ENCODE results near the gene FDX2.

FDX2 gene

GRCh38 chr19:10299545-10300458, 16.0 kb downstream of the FDX2 start:
- H3K4me3 ChIP-seq (ENCODE audit: low read length), result no peak overlapping the region
- H3K36me3 ChIP-seq (ENCODE audit: control insufficient read depth, low read length), result no peaks in the 10 kb centered on the region
- H3K27me3 ChIP-seq (ENCODE audit: control insufficient read depth, low read length), result no peaks in the 10 kb centered on the region; the same call in 1 of the 2 replicates
- H3K9me2 ChIP-seq (replicated peaks; ENCODE audit: control insufficient read depth, low read length), result no peaks in the 10 kb centered on the region
- no peaks in the 10 kb centered on the region for H4K20me1 ChIP-seq (ENCODE audit: control insufficient read depth, insufficient read depth, low read depth, low read length)
- H3K79me2 ChIP-seq (ENCODE audit: control insufficient read depth, low read length), result no peaks in the 10 kb centered on the region
- H3K4me2 ChIP-seq (ENCODE audit: low read length), result no peak overlapping the region
- no peaks in the 10 kb centered on the region for H3F3A ChIP-seq (ENCODE audit: control insufficient read depth, insufficient read depth)
- no peak overlapping the region for H3K27ac ChIP-seq (ENCODE audit: low read depth, low read length)
- peaks cover 19% of the 10 kb centered on the region for H3K4me1 ChIP-seq (ENCODE audit: control insufficient read depth, low read length)
- TF ChIP-seq CTCF (IDR thresholded peaks at IDR 0.05; ENCODE audit: low read depth, low read length, poor library complexity, severe bottlenecking) (no peak), EZH2phosphoT487 (IDR thresholded peaks at IDR 0.05; ENCODE audit: borderline replicate concordance, low read length) (no peak)
- no peaks in the 10 kb centered on the region for H3K9me3 ChIP-seq (ENCODE audit: control insufficient read depth, insufficient read depth, low read length)

GRCh38 chr19:10295847-10296591, 19.8 kb downstream of the FDX2 start:
- Histone ChIP-seq H3K4me3 (ENCODE audit: low read length) (peak overlapping the region; percentile 67), H3K9me3 (ENCODE audit: control insufficient read depth, insufficient read depth, low read length) (no peaks in the 10 kb centered on the region), H3K4me2 (ENCODE audit: low read length) (peak overlapping the region; percentile 97), H3K4me1 (ENCODE audit: control insufficient read depth, low read length) (peaks cover 36% of the 10 kb centered on the region), H3K36me3 (ENCODE audit: control insufficient read depth, low read length) (no peaks in the 10 kb centered on the region; the same call in 1 of the 2 replicates), H3K27me3 (ENCODE audit: control insufficient read depth, low read length) (peaks cover 11% of the 10 kb centered on the region), H4K20me1 (ENCODE audit: control insufficient read depth, insufficient read depth, low read depth, low read length) (no peaks in the 10 kb centered on the region), H3K79me2 (ENCODE audit: control insufficient read depth, low read length) (no peaks in the 10 kb centered on the region), H3K27ac (ENCODE audit: low read depth, low read length) (no peak overlapping the region), H3F3A (ENCODE audit: control insufficient read depth, insufficient read depth) (no peaks in the 10 kb centered on the region), H3K9me2 (replicated peaks; ENCODE audit: control insufficient read depth, low read length) (no peaks in the 10 kb centered on the region)
- TF ChIP-seq EZH2phosphoT487 (IDR thresholded peaks at IDR 0.05; ENCODE audit: borderline replicate concordance, low read length) (no peak), CTCF (IDR thresholded peaks at IDR 0.05; ENCODE audit: low read depth, low read length, poor library complexity, severe bottlenecking) (no peak)

GRCh38 chr19:10295305-10295846, 20.4 kb downstream of the FDX2 start:
- peaks cover 42% of the 10 kb centered on the region for H3K4me1 ChIP-seq (ENCODE audit: control insufficient read depth, low read length)
- no peaks in the 10 kb centered on the region for H3K79me2 ChIP-seq (ENCODE audit: control insufficient read depth, low read length)
- no peaks in the 10 kb centered on the region for H4K20me1 ChIP-seq (ENCODE audit: control insufficient read depth, insufficient read depth, low read depth, low read length)
- no peaks in the 10 kb centered on the region for H3K9me3 ChIP-seq (ENCODE audit: control insufficient read depth, insufficient read depth, low read length)
- no peaks in the 10 kb centered on the region for H3F3A ChIP-seq (ENCODE audit: control insufficient read depth, insufficient read depth)
- H3K27ac ChIP-seq (ENCODE audit: low read depth, low read length), result no peak overlapping the region
- H3K4me3 ChIP-seq (ENCODE audit: low read length), result peak overlapping the region; percentile 67
- peaks cover 18% of the 10 kb centered on the region for H3K27me3 ChIP-seq (ENCODE audit: control insufficient read depth, low read length)
- H3K4me2 ChIP-seq (ENCODE audit: low read length), result peak overlapping the region; percentile 97
- no peaks in the 10 kb centered on the region; the same call in 1 of the 2 replicates for H3K36me3 ChIP-seq (ENCODE audit: control insufficient read depth, low read length)
- H3K9me2 ChIP-seq (replicated peaks; ENCODE audit: control insufficient read depth, low read length), result no peaks in the 10 kb centered on the region
- peak; percentile 27 for TF ChIP-seq CTCF (IDR thresholded peaks at IDR 0.05; ENCODE audit: low read depth, low read length, poor library complexity, severe bottlenecking)
- no peak for TF ChIP-seq EZH2phosphoT487 (IDR thresholded peaks at IDR 0.05; ENCODE audit: borderline replicate concordance, low read length)
